Smooth muscle cell (in vitro differentiated cells): ENCODE data around the gene CAST. TPM values are rescaled to one million over a fixed set of nuclear protein-coding genes. Genes with fewer than 3 reads are reported as not detected.

Experiments used
- DNase-seq: peaks from one replicate; lab custom pipeline; 2025; ENCODE audit not compliant: unreplicated experiment; lab: John Stamatoyannopoulos, UW
- H2AFZ ChIP-seq: fragments of 200-600 bp; sonication (generic); 2 replicates; pipeline ENCODE4 v1.6.0; 2016; ENCODE audit warnings: antibody characterized with exemption, low read depth, mild to moderate bottlenecking
- H3F3A ChIP-seq: fragments of 200-600 bp; sonication (generic); 2 replicates; pipeline ENCODE4 v1.6.0; 2017; ENCODE audit warnings: antibody characterized with exemption, low read depth
- H3K27ac ChIP-seq: fragments of 200-600 bp; sonication (generic); 2 replicates; pipeline ENCODE4 v1.5.1; 2016; ENCODE audit warnings: low read depth, mild to moderate bottlenecking
- H3K27me3 ChIP-seq: fragments of 200-600 bp; sonication (generic); 2 replicates; pipeline ENCODE4 v1.6.1; 2016; ENCODE audit warnings: low read depth, mild to moderate bottlenecking
- H3K36me3 ChIP-seq: fragments of 200-600 bp; sonication (generic); 2 replicates; pipeline ENCODE4 v1.5.1; 2016; ENCODE audit warnings: low read depth
- H3K4me1 ChIP-seq: fragments of 200-600 bp; sonication (generic); 2 replicates; pipeline ENCODE4 v1.5.1; 2016; ENCODE audit warnings: low read depth
- H3K4me2 ChIP-seq: fragments of 200-600 bp; sonication (generic); 2 replicates; pipeline ENCODE4 v1.6.0; 2016; ENCODE audit warnings: mild to moderate bottlenecking
- H3K4me3 ChIP-seq: fragments of 200-600 bp; sonication (generic); 2 replicates; pipeline ENCODE4 v1.5.1; 2016; ENCODE audit warnings: mild to moderate bottlenecking
- H3K79me2 ChIP-seq: fragments of 200-600 bp; sonication (generic); 2 replicates; pipeline ENCODE4 v1.6.0; 2016; ENCODE audit warnings: low read depth, mild to moderate bottlenecking
- H3K9ac ChIP-seq: fragments of 200-600 bp; sonication (generic); 2 replicates; pipeline ENCODE4 v1.6.0; 2016; ENCODE audit warnings: low read depth
- H3K9me3 ChIP-seq: fragments of 200-600 bp; sonication (generic); replicated peaks from 2 replicates; pipeline ENCODE4 v1.5.1; 2016; ENCODE audit warnings: low read depth
- H4K20me1 ChIP-seq: fragments of 200-600 bp; sonication (generic); 2 replicates; pipeline ENCODE4 v1.6.0; 2016; ENCODE audit warnings: low read depth
- WGBS: methylation state at CpG from one replicate; pipeline ENCODE4 v1.1.7; 2016; ENCODE audit warnings: low lambda C conversion rate; 5-methylcytosine and 5-hydroxymethylcytosine counted together
- polyA plus RNA-seq: library from polyadenylated mRNA; unstranded; fragments of >200 nt; fragmentation: Nextera tagmentation; extraction: Ambion mirVana; gene quantifications from 2 replicates; pipeline ENCODE4 v1.2.1, GENCODE V29; 2016
- total RNA-seq: library from RNA; depleted of rRNA; stranded (reverse); fragments of >200 nt; gene quantifications from 2 replicates; pipeline ENCODE4 v1.2.3, GENCODE V29; 2014
- TF ChIP-seq, protein P1 (sequence below): fragments of 200-600 bp; sonication (generic); IDR thresholded peaks from 2 replicates; pipeline ENCODE4 v1.5.1; 2017; ENCODE audit warnings: borderline replicate concordance, mild to moderate bottlenecking, antibody characterized with exemption; ENCODE audit not compliant: insufficient read depth, poor library complexity, severe bottlenecking

Gene CAST
- total and polyA plus RNA-seq, 2 experiments from 2014 or later, result 76.2 to 189 TPM

DNA sequence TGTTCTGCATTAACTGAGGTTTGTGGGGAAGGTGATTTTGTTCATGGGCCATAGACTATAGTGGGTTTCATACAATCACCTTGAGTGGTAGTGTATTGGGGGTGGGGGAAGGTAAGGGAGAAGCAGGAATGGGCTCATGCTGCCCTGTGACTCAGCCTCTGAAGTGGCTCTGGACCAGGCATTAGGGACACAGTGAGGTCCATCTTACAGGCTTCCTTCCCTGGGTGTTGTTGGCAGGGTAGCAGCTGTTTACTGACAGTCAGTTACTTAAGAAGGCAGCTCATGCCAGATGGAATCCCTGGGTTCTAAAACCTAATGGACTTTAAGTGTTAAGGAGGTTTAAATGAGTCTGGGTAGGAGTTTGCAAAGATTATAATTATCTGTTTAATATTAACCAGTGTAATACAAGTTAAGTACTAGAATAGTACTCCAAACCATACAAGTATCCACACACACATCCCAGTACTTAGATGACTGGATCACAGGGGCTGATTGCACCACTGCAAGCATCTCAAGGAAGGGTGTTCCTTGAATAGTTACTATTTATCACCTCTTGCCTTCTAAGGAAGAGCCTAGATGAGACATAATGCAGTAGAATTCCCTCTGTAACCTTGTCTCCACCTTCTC lies 59.3 kb downstream of the CAST start:
- peaks cover 60% of the 10 kb centered on the region for H3K79me2 ChIP-seq

DNA sequence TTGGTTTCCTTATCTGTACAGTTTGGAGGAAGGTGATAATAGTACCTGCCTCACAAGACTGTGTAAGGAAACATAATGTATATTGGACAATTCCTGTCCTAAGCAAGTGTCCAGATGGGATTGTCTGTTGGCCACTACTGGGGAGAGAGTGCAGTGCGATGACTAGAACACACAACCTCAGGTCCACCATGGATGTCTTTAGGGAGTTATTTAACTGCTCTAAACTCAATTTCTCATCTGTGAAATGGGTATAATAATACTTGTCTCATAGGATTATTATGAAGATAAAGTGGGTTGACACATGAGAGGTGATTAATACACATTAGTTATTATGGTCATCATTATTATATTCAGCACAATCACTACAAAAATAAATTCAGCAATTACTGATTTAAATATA lies 63.1 kb downstream of the CAST start:
- no peak for DNase-seq
- Histone ChIP-seq H3K27ac (no peak overlapping the region), H2AFZ (no peak overlapping the region), H3K79me2 (peaks cover 28% of the 10 kb centered on the region), H3K9me3 (no peaks in the 10 kb centered on the region), H3K36me3 (no peaks in the 10 kb centered on the region), H4K20me1 (peaks cover 52% of the 10 kb centered on the region), H3K4me3 (no peak overlapping the region), H3K27me3 (no peaks in the 10 kb centered on the region), H3K4me2 (no peak overlapping the region), H3K9ac (no peak overlapping the region), H3F3A (no peaks in the 10 kb centered on the region), H3K4me1 (no peaks in the 10 kb centered on the region)
- 100% methylated on average over 1 of the region's 1 CpG for WGBS
- TF ChIP-seq, protein P1, sequence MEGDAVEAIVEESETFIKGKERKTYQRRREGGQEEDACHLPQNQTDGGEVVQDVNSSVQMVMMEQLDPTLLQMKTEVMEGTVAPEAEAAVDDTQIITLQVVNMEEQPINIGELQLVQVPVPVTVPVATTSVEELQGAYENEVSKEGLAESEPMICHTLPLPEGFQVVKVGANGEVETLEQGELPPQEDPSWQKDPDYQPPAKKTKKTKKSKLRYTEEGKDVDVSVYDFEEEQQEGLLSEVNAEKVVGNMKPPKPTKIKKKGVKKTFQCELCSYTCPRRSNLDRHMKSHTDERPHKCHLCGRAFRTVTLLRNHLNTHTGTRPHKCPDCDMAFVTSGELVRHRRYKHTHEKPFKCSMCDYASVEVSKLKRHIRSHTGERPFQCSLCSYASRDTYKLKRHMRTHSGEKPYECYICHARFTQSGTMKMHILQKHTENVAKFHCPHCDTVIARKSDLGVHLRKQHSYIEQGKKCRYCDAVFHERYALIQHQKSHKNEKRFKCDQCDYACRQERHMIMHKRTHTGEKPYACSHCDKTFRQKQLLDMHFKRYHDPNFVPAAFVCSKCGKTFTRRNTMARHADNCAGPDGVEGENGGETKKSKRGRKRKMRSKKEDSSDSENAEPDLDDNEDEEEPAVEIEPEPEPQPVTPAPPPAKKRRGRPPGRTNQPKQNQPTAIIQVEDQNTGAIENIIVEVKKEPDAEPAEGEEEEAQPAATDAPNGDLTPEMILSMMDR, result no peak

More for the DNA sequence above, 59.3 kb downstream of the CAST start:
- Histone ChIP-seq H3K9me3 (no peaks in the 10 kb centered on the region), H3F3A (no peaks in the 10 kb centered on the region), H3K36me3 (no peaks in the 10 kb centered on the region), H3K9ac (no peak overlapping the region), H4K20me1 (peaks cover 80% of the 10 kb centered on the region), H3K27ac (no peak overlapping the region), H3K4me1 (no peaks in the 10 kb centered on the region), H3K4me3 (no peak overlapping the region), H3K27me3 (no peaks in the 10 kb centered on the region), H3K4me2 (no peak overlapping the region), H2AFZ (no peak overlapping the region)
- DNase-seq, result no peak
- TF ChIP-seq, protein P1, result no peak

- Histone ChIP-seq H3K9ac (no peak overlapping the region), H3K79me2 (peaks cover 23% of the 10 kb centered on the region), H3K9me3 (no peaks in the 10 kb centered on the region), H3K27me3 (no peaks in the 10 kb centered on the region), H3F3A (no peaks in the 10 kb centered on the region), H3K4me1 (no peaks in the 10 kb centered on the region), H4K20me1 (peaks cover 36% of the 10 kb centered on the region), H2AFZ (no peak overlapping the region), H3K27ac (no peak overlapping the region), H3K4me2 (no peak overlapping the region), H3K4me3 (no peak overlapping the region), H3K36me3 (peaks cover 4% of the 10 kb centered on the region)
- TF ChIP-seq, protein P1, result no peak
- DNase-seq, result no peak
- 81% methylated on average over 4 of the region's 4 CpGs for WGBS
These were observed 64.6 kb downstream of the CAST start for GRCh38 chr5:96726802-96727201.

DNA sequence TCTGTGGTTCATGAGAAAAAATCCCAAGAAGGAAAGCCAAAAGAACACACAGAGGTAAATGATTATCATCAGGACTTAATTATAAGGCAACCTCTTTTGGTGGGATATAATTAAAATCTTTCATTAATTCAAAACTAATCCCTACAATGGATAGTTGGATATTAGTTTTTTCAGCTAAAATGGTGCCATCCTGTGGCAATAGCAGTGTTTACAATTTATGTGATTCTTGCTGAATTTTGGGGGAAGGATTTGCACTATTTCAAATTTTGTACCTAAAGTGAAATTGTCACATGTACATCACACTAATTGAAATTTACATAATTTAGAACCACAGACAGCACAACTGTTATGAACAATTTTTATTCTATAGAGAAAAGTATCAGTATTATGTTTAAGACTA lies 67.0 kb downstream of the CAST start:
- no peak for DNase-seq
- Histone ChIP-seq H4K20me1 (peaks cover 41% of the 10 kb centered on the region), H3K36me3 (peaks cover 4% of the 10 kb centered on the region), H3F3A (no peaks in the 10 kb centered on the region), H3K9ac (no peak overlapping the region), H3K9me3 (no peaks in the 10 kb centered on the region), H3K4me1 (no peaks in the 10 kb centered on the region), H3K79me2 (peaks cover 15% of the 10 kb centered on the region), H3K27ac (no peak overlapping the region), H2AFZ (no peak overlapping the region), H3K27me3 (no peaks in the 10 kb centered on the region), H3K4me3 (no peak overlapping the region), H3K4me2 (no peak overlapping the region)
- TF ChIP-seq, protein P1, result peak; percentile 23
